Testis (tissue), 2 donors: Measurements from ENCODE around the gene PTP4A2.

Source experiments
- CTCF ChIP-seq, 3 experiments: fragments of 450-650 bp in 2 of 3; fragments of 200-600 bp in 1 of 3; sonication (generic) in 1 of 3; IDR thresholded peaks; one replicate each; pipeline ENCODE4 v1.5.1; 2016 to 2019; ENCODE audit warnings: antibody characterized with exemption in 3 of 3, mild to moderate bottlenecking in 2 of 3, moderate library complexity in 1 of 3
- POLR2A ChIP-seq: fragments of 450-650 bp; IDR thresholded peaks from one replicate; pipeline ENCODE4 v1.6.1; 2017; ENCODE audit warnings: antibody characterized with exemption, mild to moderate bottlenecking, moderate library complexity

GRCh38 chr1:31861346-31861745 is 76.8 kb downstream of the PTP4A2 start:
- TF ChIP-seq POLR2A (no peak), CTCF (IDR thresholded peaks at IDR 0.05) (no peak)
